HEK293 (cell line): ENCODE results near the gene METAP1D.

Source experiments
- CTCF ChIA-PET: fragments of 350-600 bp; formaldehyde crosslinking; extraction: SDS; loops from one replicate; lab custom pipeline; 2021; ENCODE audit warnings: antibody characterized with exemption; lab: Yijun Ruan, JAX
- POLR2A ChIA-PET: fragments of 300-600 bp; formaldehyde crosslinking; extraction: SDS; loops from one replicate; lab custom pipeline; 2020; ENCODE audit warnings: antibody characterized with exemption, inconsistent platforms; lab: Yijun Ruan, JAX
- H3K27ac ChIP-seq: fragments of 200-500 bp; sonication (Bioruptor generic); 2 replicates; pipeline ENCODE4 v1.5.1; 2014; ENCODE audit warnings: low read depth, low read length, control low read depth, inconsistent platforms; ENCODE audit errors: extremely low read depth
- H3K36me3 ChIP-seq, 2 experiments: fragments of 200-500 bp in 1 of 2; sonication (Bioruptor generic) in 1 of 2; 1 replicate in 1 of 2; 2 replicates in 1 of 2; pipeline ENCODE4 v1.5.1; 2014 to 2017; ENCODE audit warnings: inconsistent platforms in 2 of 2, low read length in 2 of 2; ENCODE audit not compliant: control insufficient read depth in 2 of 2, insufficient read depth in 1 of 2
- H3K4me1 ChIP-seq: fragments of 200-500 bp; sonication (Bioruptor generic); 2 replicates; pipeline ENCODE4 v1.5.1; 2014; ENCODE audit warnings: mild to moderate bottlenecking, low read length, inconsistent platforms; ENCODE audit not compliant: control insufficient read depth, insufficient read depth
- H3K4me3 ChIP-seq: 2 replicates; pipeline ENCODE4 v1.5.1; 2011; ENCODE audit warnings: low read depth, mild to moderate bottlenecking, control low read depth, low read length, moderate library complexity
- H3K9me3 ChIP-seq: fragments of 200-500 bp; sonication (Bioruptor generic); 2 replicates; pipeline ENCODE4 v1.5.1; 2014; ENCODE audit warnings: low read depth, low read length, inconsistent platforms; ENCODE audit not compliant: control insufficient read depth, insufficient read depth
- BCL11A ChIP-seq: fragments of 450-650 bp; formaldehyde crosslinking; IDR thresholded peaks from 2 replicates; pipeline ENCODE4 v1.5.1; 2016; ENCODE audit warnings: low read depth, missing biosample characterization, missing genetic modification characterization
- IKZF3 ChIP-seq: fragments of 450-650 bp; IDR thresholded peaks from 2 replicates; pipeline ENCODE4 v1.5.0; 2018; ENCODE audit warnings: missing biosample characterization, mild to moderate bottlenecking, missing genetic modification characterization, moderate library complexity
- KLF10 ChIP-seq: fragments of 450-650 bp; IDR thresholded peaks from 2 replicates; pipeline ENCODE4 v1.5.1; 2018; ENCODE audit warnings: missing biosample characterization, mild to moderate bottlenecking, missing genetic modification characterization
- SP7 ChIP-seq: fragments of 450-650 bp; formaldehyde crosslinking; IDR thresholded peaks from 2 replicates; pipeline ENCODE4 v1.5.1; 2016; ENCODE audit warnings: missing biosample characterization, missing genetic modification characterization
- TCF7L2 ChIP-seq: IDR thresholded peaks from 2 replicates; pipeline ENCODE4 v1.6.1; 2011; ENCODE audit warnings: low read depth, mild to moderate bottlenecking, inconsistent platforms, low read length, moderate library complexity, borderline replicate concordance
- TRIM28 ChIP-seq: IDR thresholded peaks from 2 replicates; pipeline ENCODE4 v1.6.1; 2011; ENCODE audit warnings: low read length, control low read depth, borderline replicate concordance
- ZIC2 ChIP-seq: fragments of 450-650 bp; formaldehyde crosslinking; IDR thresholded peaks from 2 replicates; pipeline ENCODE4 v1.5.1; 2016; ENCODE audit warnings: missing biosample characterization, missing genetic modification characterization
- ZNF184 ChIP-seq: fragments of 450-650 bp; IDR thresholded peaks from 2 replicates; pipeline ENCODE4 v1.5.1; 2018; ENCODE audit warnings: missing biosample characterization, mild to moderate bottlenecking, missing genetic modification characterization
- ZNF324 ChIP-seq: fragments of 450-650 bp; formaldehyde crosslinking; IDR thresholded peaks from 2 replicates; pipeline ENCODE4 v1.5.1; 2016; ENCODE audit warnings: missing biosample characterization, missing genetic modification characterization
- ZNF529 ChIP-seq: fragments of 450-650 bp; formaldehyde crosslinking; IDR thresholded peaks from 2 replicates; pipeline ENCODE4 v1.5.1; 2017; ENCODE audit warnings: missing genetic modification characterization, missing biosample characterization; ENCODE audit not compliant: insufficient replicate concordance
- ZNF558 ChIP-seq: fragments of 450-650 bp; formaldehyde crosslinking; IDR thresholded peaks from 2 replicates; pipeline ENCODE4 v1.5.1; 2016; ENCODE audit warnings: missing biosample characterization, missing genetic modification characterization
- ZNF571 ChIP-seq: fragments of 450-650 bp; formaldehyde crosslinking; IDR thresholded peaks from 2 replicates; pipeline ENCODE4 v1.5.0; 2017; ENCODE audit warnings: missing biosample characterization, missing genetic modification characterization
- ZNF600 ChIP-seq: fragments of 450-650 bp; formaldehyde crosslinking; IDR thresholded peaks from 2 replicates; pipeline ENCODE4 v1.5.1; 2016; ENCODE audit warnings: missing biosample characterization, missing genetic modification characterization
- ZNF677 ChIP-seq: fragments of 450-650 bp; IDR thresholded peaks from 2 replicates; pipeline ENCODE4 v1.5.0; 2018; ENCODE audit warnings: missing biosample characterization, mild to moderate bottlenecking, missing genetic modification characterization, moderate library complexity
- ZNF843 ChIP-seq: fragments of 450-650 bp; formaldehyde crosslinking; IDR thresholded peaks from 2 replicates; pipeline ENCODE4 v1.5.1; 2016; ENCODE audit warnings: missing biosample characterization, missing genetic modification characterization
- TF ChIP-seq, protein P1 (sequence below): fragments of 450-650 bp; formaldehyde crosslinking; IDR thresholded peaks from 2 replicates; pipeline ENCODE4 v1.5.1; 2017; ENCODE audit warnings: missing biosample characterization, missing genetic modification characterization
- TF ChIP-seq, protein P2 (sequence below): fragments of 450-650 bp; formaldehyde crosslinking; IDR thresholded peaks from 2 replicates; pipeline ENCODE4 v1.5.1; 2016; ENCODE audit warnings: missing biosample characterization, missing genetic modification characterization
- TF ChIP-seq, protein P3 (sequence below): fragments of 450-650 bp; formaldehyde crosslinking; IDR thresholded peaks from 2 replicates; pipeline ENCODE4 v1.5.1; 2016; ENCODE audit warnings: missing biosample characterization, missing genetic modification characterization

The METAP1D gene

DNA sequence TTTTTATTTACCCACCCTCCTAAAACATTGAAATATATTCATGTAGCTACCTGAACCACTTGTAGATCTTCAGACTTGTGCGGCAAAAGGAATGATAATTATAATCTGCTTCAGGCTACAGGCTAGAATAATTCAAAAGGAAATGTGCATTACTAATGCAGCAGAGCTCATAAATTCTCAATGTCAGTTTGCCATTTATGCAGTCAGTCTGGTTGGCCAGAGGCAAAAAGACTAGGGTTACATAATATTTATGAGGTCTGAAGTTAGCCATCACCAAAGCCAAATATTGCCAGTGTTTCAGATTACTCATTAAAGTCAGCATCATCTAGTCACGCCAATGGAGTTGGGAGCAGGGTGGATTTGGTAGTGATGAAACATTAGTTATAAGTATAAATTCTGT, 38.9 kb downstream of the METAP1D start (continued):
- TF ChIP-seq ZNF184 (tag by site-specific recombination), result no peak
- TF ChIP-seq ZNF529 (tag by site-specific recombination), result no peak
- TF ChIP-seq, protein P1, sequence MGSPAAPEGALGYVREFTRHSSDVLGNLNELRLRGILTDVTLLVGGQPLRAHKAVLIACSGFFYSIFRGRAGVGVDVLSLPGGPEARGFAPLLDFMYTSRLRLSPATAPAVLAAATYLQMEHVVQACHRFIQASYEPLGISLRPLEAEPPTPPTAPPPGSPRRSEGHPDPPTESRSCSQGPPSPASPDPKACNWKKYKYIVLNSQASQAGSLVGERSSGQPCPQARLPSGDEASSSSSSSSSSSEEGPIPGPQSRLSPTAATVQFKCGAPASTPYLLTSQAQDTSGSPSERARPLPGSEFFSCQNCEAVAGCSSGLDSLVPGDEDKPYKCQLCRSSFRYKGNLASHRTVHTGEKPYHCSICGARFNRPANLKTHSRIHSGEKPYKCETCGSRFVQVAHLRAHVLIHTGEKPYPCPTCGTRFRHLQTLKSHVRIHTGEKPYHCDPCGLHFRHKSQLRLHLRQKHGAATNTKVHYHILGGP (tag by site-specific recombination), result no peak
- no peak for TF ChIP-seq ZIC2 (tag by site-specific recombination)
- TF ChIP-seq BCL11A (tag by site-specific recombination), result 0 out of 2 replicates have a peak, but pooled peaks have one; percentile 27
- TF ChIP-seq ZNF843 (tag by site-specific recombination), result peak; percentile 91
- TF ChIP-seq IKZF3 (tag by site-specific recombination), result peak; percentile 89
- TF ChIP-seq, protein P2, sequence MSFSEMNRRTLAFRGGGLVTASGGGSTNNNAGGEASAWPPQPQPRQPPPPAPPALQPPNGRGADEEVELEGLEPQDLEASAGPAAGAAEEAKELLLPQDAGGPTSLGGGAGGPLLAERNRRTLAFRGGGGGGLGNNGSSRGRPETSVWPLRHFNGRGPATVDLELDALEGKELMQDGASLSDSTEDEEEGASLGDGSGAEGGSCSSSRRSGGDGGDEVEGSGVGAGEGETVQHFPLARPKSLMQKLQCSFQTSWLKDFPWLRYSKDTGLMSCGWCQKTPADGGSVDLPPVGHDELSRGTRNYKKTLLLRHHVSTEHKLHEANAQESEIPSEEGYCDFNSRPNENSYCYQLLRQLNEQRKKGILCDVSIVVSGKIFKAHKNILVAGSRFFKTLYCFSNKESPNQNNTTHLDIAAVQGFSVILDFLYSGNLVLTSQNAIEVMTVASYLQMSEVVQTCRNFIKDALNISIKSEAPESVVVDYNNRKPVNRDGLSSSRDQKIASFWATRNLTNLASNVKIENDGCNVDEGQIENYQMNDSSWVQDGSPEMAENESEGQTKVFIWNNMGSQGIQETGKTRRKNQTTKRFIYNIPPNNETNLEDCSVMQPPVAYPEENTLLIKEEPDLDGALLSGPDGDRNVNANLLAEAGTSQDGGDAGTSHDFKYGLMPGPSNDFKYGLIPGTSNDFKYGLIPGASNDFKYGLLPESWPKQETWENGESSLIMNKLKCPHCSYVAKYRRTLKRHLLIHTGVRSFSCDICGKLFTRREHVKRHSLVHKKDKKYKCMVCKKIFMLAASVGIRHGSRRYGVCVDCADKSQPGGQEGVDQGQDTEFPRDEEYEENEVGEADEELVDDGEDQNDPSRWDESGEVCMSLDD (tag by site-specific recombination), result no peak

DNA sequence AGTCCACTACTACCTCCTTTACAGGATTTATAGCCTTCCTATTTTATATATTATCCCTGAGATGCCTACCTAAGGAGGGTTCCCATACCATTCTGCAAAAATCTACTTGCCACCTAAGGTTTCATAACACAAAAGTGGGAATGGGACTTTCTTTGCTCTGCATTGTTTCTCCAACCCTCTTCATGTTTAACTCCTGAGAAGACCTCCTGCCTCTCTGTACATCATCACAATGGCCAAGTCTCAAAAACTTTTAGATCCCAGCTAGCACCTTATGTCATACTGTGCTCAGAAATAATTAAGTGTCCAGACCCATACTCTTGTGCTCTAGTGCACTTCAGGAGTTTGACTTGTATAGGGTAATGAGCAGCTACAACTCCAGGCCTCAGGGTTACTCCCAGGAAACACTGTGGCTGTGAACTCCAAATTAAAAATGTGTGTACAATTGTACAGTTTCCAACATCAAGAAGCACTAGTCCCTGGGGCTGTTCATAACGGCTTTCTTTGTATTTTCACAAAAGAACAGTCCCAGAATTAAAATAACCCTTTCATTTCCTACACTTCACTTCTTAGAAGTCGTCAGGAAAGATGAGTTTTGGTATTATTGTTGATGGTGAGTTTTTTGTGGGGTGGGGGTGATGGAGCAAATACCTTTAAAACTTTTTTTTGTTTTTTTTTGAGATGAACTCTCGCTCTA, 39.4 kb downstream of the METAP1D start:
- H3K27ac ChIP-seq, result peak overlapping the region; percentile 53
- POLR2A ChIA-PET, result interaction anchor here (0.6 to 2.6 kb wide), 3 partner anchors 8 to 63 kb away, joined by 3 to 17 read pairs (median 6); partner anchors contain the start of gene DLX2
- TF ChIP-seq ZNF571 (tag by site-specific recombination), result no peak
- peak; percentile 54; the same call in 1 of the 2 replicates for TF ChIP-seq ZNF600 (tag by site-specific recombination)
- TF ChIP-seq, protein P3, sequence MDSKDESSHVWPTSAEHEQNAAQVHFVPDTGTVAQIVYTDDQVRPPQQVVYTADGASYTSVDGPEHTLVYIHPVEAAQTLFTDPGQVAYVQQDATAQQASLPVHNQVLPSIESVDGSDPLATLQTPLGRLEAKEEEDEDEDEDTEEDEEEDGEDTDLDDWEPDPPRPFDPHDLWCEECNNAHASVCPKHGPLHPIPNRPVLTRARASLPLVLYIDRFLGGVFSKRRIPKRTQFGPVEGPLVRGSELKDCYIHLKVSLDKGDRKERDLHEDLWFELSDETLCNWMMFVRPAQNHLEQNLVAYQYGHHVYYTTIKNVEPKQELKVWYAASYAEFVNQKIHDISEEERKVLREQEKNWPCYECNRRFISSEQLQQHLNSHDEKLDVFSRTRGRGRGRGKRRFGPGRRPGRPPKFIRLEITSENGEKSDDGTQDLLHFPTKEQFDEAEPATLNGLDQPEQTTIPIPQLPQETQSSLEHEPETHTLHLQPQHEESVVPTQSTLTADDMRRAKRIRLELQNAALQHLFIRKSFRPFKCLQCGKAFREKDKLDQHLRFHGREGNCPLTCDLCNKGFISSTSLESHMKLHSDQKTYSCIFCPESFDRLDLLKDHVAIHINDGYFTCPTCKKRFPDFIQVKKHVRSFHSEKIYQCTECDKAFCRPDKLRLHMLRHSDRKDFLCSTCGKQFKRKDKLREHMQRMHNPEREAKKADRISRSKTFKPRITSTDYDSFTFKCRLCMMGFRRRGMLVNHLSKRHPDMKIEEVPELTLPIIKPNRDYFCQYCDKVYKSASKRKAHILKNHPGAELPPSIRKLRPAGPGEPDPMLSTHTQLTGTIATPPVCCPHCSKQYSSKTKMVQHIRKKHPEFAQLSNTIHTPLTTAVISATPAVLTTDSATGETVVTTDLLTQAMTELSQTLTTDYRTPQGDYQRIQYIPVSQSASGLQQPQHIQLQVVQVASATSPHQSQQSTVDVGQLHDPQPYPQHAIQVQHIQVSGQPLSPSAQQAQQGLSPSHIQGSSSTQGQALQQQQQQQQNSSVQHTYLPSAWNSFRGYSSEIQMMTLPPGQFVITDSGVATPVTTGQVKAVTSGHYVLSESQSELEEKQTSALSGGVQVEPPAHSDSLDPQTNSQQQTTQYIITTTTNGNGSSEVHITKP (tag by site-specific recombination), result peak; percentile 87
- TF ChIP-seq ZNF558 (tag by site-specific recombination), result 0 out of 2 replicates have a peak, but pooled peaks have one; percentile 7
- 0 out of 2 replicates have a peak, but pooled peaks have one; percentile 2 for TF ChIP-seq TCF7L2
- TF ChIP-seq KLF10 (tag by site-specific recombination), result no peak
- TF ChIP-seq ZNF324 (tag by site-specific recombination), result peak; percentile 0; the same call in 1 of the 2 replicates
- peak; percentile 60; the same call in 1 of the 2 replicates for TF ChIP-seq TRIM28
- TF ChIP-seq ZNF677, result peak; percentile 91
- TF ChIP-seq SP7, result 0 out of 2 replicates have a peak, but pooled peaks have one; percentile 24
- H3K9me3 ChIP-seq, result no peaks in the 10 kb centered on the region
- H3K4me1 ChIP-seq, result peaks cover 11% of the 10 kb centered on the region
- CTCF ChIA-PET, result interaction anchor here (0.5 to 1.5 kb wide), 3 partner anchors 17 to 71 kb away, joined by 3 to 4 read pairs (median 3); no protein-coding TSS in a partner anchor
- H3K4me3 ChIP-seq, result no peak overlapping the region
- H3K36me3 ChIP-seq, result no peaks in the 10 kb centered on the region
